ENCODE data around the gene UBN1.

Gene UBN1

GRCh38 chr16:4888428-4889135, 41.3 kb downstream of the UBN1 start:
- TF ChIP-seq FOXP2 (optimal IDR thresholded peaks at IDR 0.05; ENCODE audit: borderline replicate concordance, extremely low read depth, extremely low read length, insufficient read depth) (no peak), SIN3A (IDR thresholded peaks at IDR 0.05; ENCODE audit: borderline replicate concordance, insufficient read depth, low read length) (no peak), TAF1 (IDR thresholded peaks at IDR 0.05; ENCODE audit: borderline replicate concordance, insufficient read depth, low read length) (no peak), POLR2AphosphoS5 (IDR thresholded peaks at IDR 0.05; ENCODE audit: low read depth, low read length) (no peak)
- TF ChIP-seq, protein P1, sequence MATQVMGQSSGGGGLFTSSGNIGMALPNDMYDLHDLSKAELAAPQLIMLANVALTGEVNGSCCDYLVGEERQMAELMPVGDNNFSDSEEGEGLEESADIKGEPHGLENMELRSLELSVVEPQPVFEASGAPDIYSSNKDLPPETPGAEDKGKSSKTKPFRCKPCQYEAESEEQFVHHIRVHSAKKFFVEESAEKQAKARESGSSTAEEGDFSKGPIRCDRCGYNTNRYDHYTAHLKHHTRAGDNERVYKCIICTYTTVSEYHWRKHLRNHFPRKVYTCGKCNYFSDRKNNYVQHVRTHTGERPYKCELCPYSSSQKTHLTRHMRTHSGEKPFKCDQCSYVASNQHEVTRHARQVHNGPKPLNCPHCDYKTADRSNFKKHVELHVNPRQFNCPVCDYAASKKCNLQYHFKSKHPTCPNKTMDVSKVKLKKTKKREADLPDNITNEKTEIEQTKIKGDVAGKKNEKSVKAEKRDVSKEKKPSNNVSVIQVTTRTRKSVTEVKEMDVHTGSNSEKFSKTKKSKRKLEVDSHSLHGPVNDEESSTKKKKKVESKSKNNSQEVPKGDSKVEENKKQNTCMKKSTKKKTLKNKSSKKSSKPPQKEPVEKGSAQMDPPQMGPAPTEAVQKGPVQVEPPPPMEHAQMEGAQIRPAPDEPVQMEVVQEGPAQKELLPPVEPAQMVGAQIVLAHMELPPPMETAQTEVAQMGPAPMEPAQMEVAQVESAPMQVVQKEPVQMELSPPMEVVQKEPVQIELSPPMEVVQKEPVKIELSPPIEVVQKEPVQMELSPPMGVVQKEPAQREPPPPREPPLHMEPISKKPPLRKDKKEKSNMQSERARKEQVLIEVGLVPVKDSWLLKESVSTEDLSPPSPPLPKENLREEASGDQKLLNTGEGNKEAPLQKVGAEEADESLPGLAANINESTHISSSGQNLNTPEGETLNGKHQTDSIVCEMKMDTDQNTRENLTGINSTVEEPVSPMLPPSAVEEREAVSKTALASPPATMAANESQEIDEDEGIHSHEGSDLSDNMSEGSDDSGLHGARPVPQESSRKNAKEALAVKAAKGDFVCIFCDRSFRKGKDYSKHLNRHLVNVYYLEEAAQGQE (IDR thresholded peaks at IDR 0.05; ENCODE audit: insufficient read depth in 1 of 2, low read depth in 2 of 2, low read length in 2 of 2): no peak

- TF ChIP-seq FOXP2 (optimal IDR thresholded peaks at IDR 0.05; ENCODE audit: borderline replicate concordance, extremely low read depth, extremely low read length, insufficient read depth) (no peak), POLR2AphosphoS5 (IDR thresholded peaks at IDR 0.05; ENCODE audit: low read depth, low read length) (no peak), SIN3A (IDR thresholded peaks at IDR 0.05; ENCODE audit: borderline replicate concordance, insufficient read depth, low read length) (no peak), TAF1 (IDR thresholded peaks at IDR 0.05; ENCODE audit: borderline replicate concordance, insufficient read depth, low read length) (no peak)
- TF ChIP-seq, protein P1 (IDR thresholded peaks at IDR 0.05; ENCODE audit: insufficient read depth in 1 of 2, low read depth in 2 of 2, low read length in 2 of 2): no peak
These were observed 42.7 kb downstream of the UBN1 start for GRCh38 chr16:4890026-4890425.

GRCh38 chr16:4890686-4891085, 43.4 kb downstream of the UBN1 start:
- TF ChIP-seq FOXP2 (optimal IDR thresholded peaks at IDR 0.05; ENCODE audit: borderline replicate concordance, extremely low read depth, extremely low read length, insufficient read depth): no peak
- no peak for TF ChIP-seq TAF1 (IDR thresholded peaks at IDR 0.05; ENCODE audit: borderline replicate concordance, insufficient read depth, low read length)
- TF ChIP-seq, protein P1 (IDR thresholded peaks at IDR 0.05; ENCODE audit: insufficient read depth in 1 of 2, low read depth in 2 of 2, low read length in 2 of 2): no peak
- no peak for TF ChIP-seq POLR2AphosphoS5 (IDR thresholded peaks at IDR 0.05; ENCODE audit: low read depth, low read length)
- TF ChIP-seq SIN3A (IDR thresholded peaks at IDR 0.05; ENCODE audit: borderline replicate concordance, insufficient read depth, low read length): no peak

- no peak for TF ChIP-seq FOXP2 (optimal IDR thresholded peaks at IDR 0.05; ENCODE audit: borderline replicate concordance, extremely low read depth, extremely low read length, insufficient read depth)
- TF ChIP-seq SIN3A (IDR thresholded peaks at IDR 0.05; ENCODE audit: borderline replicate concordance, insufficient read depth, low read length): no peak
- TF ChIP-seq TAF1 (IDR thresholded peaks at IDR 0.05; ENCODE audit: borderline replicate concordance, insufficient read depth, low read length): no peak
- TF ChIP-seq POLR2AphosphoS5 (IDR thresholded peaks at IDR 0.05; ENCODE audit: low read depth, low read length): no peak
- TF ChIP-seq, protein P1 (IDR thresholded peaks at IDR 0.05; ENCODE audit: insufficient read depth in 1 of 2, low read depth in 2 of 2, low read length in 2 of 2): no peak
These were observed 44.0 kb downstream of the UBN1 start for GRCh38 chr16:4891097-4891885.

Data from PFSK-1 (cell line).